GM06990 (cell line): ENCODE results near the gene DGAT2.

Source experiments
- DNase-seq: peaks from one replicate; pipeline ENCODE4 v3.0.0-alpha.2; 2011; ENCODE audit not compliant: insufficient read length; ENCODE audit errors: extremely low read depth
- H3K27me3 ChIP-seq: replicated peaks from 2 replicates; pipeline ENCODE4 v1.6.0; 2011; ENCODE audit warnings: low read length; ENCODE audit not compliant: control insufficient read depth, insufficient read depth
- H3K36me3 ChIP-seq: 2 replicates; pipeline ENCODE4 v1.5.1; 2011; ENCODE audit warnings: low read length; ENCODE audit not compliant: control insufficient read depth, insufficient read depth
- H3K4me3 ChIP-seq: replicated peaks from 2 replicates; pipeline ENCODE4 v1.5.1; 2011; ENCODE audit warnings: low read depth, mild to moderate bottlenecking, control low read depth, low read length
- TF ChIP-seq, protein P1 (sequence below): IDR thresholded peaks from 2 replicates; pipeline ENCODE4 v1.5.1; 2011; ENCODE audit warnings: low read length, control low read depth, mild to moderate bottlenecking, inconsistent platforms; ENCODE audit not compliant: insufficient read depth, poor library complexity, severe bottlenecking

Gene DGAT2

DNA sequence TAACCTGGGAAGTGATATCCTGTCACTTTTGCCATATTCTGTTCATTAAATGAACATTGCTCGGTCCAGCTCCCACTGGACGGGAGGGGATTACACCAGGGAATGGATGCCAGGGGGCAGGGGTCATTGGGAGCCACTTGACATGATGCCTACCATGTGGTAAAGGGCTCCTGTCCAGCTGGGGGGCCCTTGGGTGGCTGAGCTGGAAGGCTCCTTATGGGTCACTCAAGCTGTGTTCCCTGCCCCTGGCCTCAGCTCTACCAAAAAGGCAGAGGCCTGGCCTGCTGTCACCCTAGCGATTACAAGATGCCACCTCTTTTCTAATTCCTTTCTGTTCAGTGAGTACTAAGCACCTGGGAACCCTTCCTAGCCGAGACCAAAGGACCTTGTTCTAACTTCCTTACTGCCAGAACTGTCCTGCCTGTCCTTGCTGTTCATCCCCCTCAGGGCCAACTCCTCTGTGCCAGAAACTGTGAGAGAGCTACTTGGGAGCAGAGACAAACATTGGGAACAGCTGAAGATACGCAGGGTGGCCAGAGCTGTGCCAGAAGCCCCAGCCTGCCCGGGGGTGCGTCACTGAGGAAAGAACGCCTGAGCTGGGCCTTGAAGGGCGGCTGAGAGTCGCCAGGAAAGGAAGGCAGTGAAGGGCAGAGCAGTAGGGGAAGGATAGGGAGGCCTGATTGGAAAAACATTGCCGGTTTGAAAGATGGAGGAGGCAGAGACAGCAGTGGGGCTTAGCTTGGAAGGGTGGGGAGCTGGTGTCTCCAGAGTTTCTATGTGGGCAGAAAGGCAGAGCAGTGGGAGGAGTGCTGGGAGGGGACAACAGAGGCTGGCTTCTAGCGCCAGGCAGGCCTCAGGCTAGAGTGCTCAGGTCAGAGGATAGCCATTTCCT lies 33.7 kb downstream of the DGAT2 start:
- no peak overlapping the region for H3K4me3 ChIP-seq
- peaks cover 5% of the 10 kb centered on the region for H3K36me3 ChIP-seq
- TF ChIP-seq, protein P1, sequence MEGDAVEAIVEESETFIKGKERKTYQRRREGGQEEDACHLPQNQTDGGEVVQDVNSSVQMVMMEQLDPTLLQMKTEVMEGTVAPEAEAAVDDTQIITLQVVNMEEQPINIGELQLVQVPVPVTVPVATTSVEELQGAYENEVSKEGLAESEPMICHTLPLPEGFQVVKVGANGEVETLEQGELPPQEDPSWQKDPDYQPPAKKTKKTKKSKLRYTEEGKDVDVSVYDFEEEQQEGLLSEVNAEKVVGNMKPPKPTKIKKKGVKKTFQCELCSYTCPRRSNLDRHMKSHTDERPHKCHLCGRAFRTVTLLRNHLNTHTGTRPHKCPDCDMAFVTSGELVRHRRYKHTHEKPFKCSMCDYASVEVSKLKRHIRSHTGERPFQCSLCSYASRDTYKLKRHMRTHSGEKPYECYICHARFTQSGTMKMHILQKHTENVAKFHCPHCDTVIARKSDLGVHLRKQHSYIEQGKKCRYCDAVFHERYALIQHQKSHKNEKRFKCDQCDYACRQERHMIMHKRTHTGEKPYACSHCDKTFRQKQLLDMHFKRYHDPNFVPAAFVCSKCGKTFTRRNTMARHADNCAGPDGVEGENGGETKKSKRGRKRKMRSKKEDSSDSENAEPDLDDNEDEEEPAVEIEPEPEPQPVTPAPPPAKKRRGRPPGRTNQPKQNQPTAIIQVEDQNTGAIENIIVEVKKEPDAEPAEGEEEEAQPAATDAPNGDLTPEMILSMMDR, result no peak
- DNase-seq, result no peak
- H3K27me3 ChIP-seq, result no peaks in the 10 kb centered on the region

DNA sequence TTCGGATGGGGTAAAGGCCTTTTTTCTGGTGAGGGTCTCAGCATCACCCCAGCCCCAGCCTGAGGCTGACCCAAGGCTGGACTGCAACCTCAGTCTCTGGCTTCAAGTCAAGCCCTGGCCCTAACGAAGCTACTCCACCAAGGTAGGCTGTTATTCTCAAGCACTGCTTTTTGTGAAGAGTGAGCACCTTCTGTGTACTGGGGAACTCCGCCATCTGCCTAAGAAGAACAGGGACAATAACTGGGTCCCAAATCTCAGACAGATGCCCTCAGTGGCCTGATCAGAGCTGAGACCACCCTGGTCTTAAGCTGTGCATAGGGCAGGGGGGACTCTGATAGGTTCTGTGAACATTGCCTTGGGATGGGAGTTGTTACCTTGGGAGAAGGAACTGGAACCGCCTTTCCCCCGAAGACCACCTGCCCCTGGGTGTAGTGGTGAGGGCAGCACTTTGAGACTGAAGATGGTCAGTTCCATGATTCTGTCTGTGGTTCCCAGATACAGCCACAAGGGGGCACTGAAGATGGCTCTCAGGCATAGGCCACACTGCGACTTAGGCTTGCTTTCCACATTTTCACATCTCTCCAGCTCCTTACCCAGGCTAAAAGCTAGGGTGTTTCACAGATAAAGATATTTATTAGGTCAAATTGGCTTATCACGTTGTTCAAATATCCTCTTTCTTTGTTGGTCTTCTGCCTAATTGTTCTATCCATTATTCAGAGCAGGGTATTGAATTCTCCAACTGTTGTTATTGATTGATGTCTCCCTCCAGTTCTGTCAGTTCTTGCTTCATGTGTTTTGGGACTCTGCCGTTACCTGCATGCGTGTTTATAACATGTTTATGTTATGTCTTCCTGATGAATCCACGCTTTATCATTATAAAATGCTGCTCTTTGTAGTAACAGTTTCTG lies 34.6 kb downstream of the DGAT2 start:
- no peak for DNase-seq
- H3K4me3 ChIP-seq, result no peak overlapping the region
- no peaks in the 10 kb centered on the region for H3K27me3 ChIP-seq
- peaks cover 4% of the 10 kb centered on the region for H3K36me3 ChIP-seq
- TF ChIP-seq, protein P1, result peak; percentile 82

DNA sequence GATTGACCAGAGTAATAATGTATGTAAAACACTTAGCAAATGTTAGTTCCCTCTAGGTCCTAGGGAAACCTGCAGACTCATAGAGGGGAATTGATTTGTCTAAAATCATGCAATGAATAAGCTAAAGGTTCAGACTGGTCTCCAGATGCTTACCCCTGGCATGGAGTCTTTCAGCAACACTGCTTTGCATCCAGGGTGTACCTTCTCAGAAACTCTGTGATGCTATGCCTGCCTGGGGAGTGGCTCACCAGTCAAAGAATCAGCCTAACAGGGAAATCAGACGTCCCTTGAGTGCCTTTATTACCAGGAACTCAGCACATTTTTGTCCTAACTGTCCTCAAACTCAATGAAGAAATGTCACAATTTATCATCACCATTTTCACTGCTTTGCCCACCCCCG lies 40.5 kb downstream of the DGAT2 start:
- TF ChIP-seq, protein P1, result no peak
- Histone ChIP-seq H3K27me3 (no peaks in the 10 kb centered on the region), H3K36me3 (no peaks in the 10 kb centered on the region), H3K4me3 (no peak overlapping the region)
- DNase-seq, result no peak

DNA sequence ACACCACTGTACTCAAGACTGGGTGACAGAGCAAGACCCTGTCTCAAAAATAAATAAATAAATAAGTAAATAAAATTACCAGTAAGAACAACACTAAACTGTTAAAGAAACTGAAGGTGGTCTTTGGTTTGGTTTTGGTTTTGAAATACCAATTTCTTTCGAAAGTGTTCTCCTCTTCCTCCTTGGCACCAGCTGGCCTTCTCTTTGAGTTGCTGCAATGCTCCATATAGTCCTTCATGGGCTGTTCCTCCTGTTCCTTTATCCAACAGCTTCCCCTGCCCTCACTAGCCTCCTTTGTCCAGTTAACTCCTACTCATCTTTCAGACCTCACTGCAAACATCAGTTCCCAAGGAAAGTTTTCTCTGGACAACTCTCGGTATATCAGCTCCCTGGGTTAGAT lies 41.4 kb downstream of the DGAT2 start:
- TF ChIP-seq, protein P1, result no peak
- H3K36me3 ChIP-seq, result no peaks in the 10 kb centered on the region
- peak overlapping the region; percentile 46; the same call in 1 of the 2 replicates for H3K4me3 ChIP-seq
- no peak for DNase-seq
- H3K27me3 ChIP-seq, result no peaks in the 10 kb centered on the region

DNA sequence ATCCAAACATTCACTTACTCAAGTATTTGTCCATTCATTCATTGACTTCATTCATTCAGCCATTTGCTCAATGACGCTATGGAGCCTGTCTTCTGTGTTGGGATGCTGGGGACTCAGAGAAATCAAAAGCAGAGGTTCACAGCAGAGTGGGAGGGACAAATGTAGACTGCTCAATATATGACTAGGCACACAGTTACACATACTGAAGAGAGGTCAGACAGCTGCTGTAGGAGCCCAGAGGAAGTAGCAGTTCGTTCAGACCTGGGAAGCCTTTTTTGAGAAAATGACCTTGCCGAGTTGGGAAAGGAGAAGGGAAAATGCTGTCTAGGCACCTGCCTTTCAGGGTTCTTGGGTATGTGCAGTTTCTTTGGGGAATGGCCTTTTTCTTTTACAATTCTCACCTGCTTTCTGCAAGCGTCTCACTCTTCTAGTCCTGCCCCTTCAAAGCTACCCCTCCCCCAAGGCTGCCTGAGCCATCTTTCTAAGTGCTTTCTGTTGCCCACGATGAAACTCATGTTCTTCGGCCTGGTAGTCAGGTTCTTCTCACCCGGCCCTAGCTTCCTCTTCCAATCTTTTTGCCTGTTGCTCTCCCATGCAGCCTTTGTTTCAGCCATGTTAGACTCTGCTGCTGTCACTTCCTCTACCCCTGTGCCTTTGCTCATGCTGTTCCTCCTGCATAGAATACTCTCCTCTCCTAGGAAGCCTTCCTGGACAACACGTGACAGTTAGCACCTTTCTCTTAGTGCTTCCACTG lies 42.2 kb downstream of the DGAT2 start:
- TF ChIP-seq, protein P1, result no peak
- Histone ChIP-seq H3K4me3 (peak overlapping the region; percentile 46), H3K36me3 (no peaks in the 10 kb centered on the region), H3K27me3 (no peaks in the 10 kb centered on the region)
- DNase-seq, result peak; percentile 55
